HG02642 (cell line): ENCODE results near the gene PRDM16.

Source experiments
- ATAC-seq: cut with Tn5 transposase; IDR thresholded peaks from one replicate; pipeline ENCODE4 v1.9.1; 2021; ENCODE audit warnings: mild to moderate bottlenecking; ENCODE audit not compliant: unreplicated experiment, poor library complexity

Gene PRDM16

GRCh38 chr1:3171761-3172160 is 102.8 kb downstream of the PRDM16 start:
- ATAC-seq: no peak

GRCh38 chr1:3172431-3173380 is 103.7 kb downstream of the PRDM16 start:
- no peak for ATAC-seq

GRCh38 chr1:3173381-3173980 is 104.5 kb downstream of the PRDM16 start:
- no peak for ATAC-seq

GRCh38 chr1:3174487-3175247 is 105.7 kb downstream of the PRDM16 start:
- ATAC-seq: no peak

GRCh38 chr1:3175486-3175885 is 106.5 kb downstream of the PRDM16 start:
- no peak for ATAC-seq

GRCh38 chr1:3176028-3176427 is 107.0 kb downstream of the PRDM16 start:
- ATAC-seq: no peak

- no peak for ATAC-seq
Measured at GRCh38 chr1:3176820-3177219, 107.8 kb downstream of the PRDM16 start.

GRCh38 chr1:3178279-3178678 is 109.3 kb downstream of the PRDM16 start:
- ATAC-seq: no peak

GRCh38 chr1:3179471-3179870 is 110.5 kb downstream of the PRDM16 start:
- no peak for ATAC-seq

GRCh38 chr1:3180915-3181314 is 111.9 kb downstream of the PRDM16 start:
- ATAC-seq: no peak

- ATAC-seq: no peak
Measured at GRCh38 chr1:3181956-3182355, 113.0 kb downstream of the PRDM16 start.

GRCh38 chr1:3183411-3183810 is 114.4 kb downstream of the PRDM16 start:
- ATAC-seq: no peak

GRCh38 chr1:3183813-3184212 is 114.8 kb downstream of the PRDM16 start:
- no peak for ATAC-seq

GRCh38 chr1:3184666-3185065 is 115.7 kb downstream of the PRDM16 start:
- ATAC-seq: no peak

GRCh38 chr1:3185896-3186525 is 117.0 kb downstream of the PRDM16 start:
- no peak for ATAC-seq

- no peak for ATAC-seq
Measured at GRCh38 chr1:3186526-3186921, 117.5 kb downstream of the PRDM16 start.

GRCh38 chr1:3187415-3188149 is 118.6 kb downstream of the PRDM16 start:
- no peak for ATAC-seq

- no peak for ATAC-seq
Measured at GRCh38 chr1:3188150-3188971, 119.4 kb downstream of the PRDM16 start.
